Chondrocyte (in vitro differentiated cells): ENCODE measurements around the gene WDR20. TPM values are rescaled to one million over a fixed set of nuclear protein-coding genes. Genes with fewer than 3 reads are reported as not detected.
A peak's percentile ranks its signal among the peaks of the same experiment; 100 is the strongest.

Experiments
- DNase-seq: peaks from one replicate; pipeline ENCODE4 v3.0.0; 2021; ENCODE audit warnings: mixed read lengths, low spot score
- H3K27ac Mint-ChIP-seq: one replicate; pipeline ENCODE4 v1.8.0; 2021; ENCODE audit warnings: mild to moderate bottlenecking, moderate library complexity, mixed read lengths; ENCODE audit not compliant: unreplicated experiment
- H3K27me3 Mint-ChIP-seq: 2 replicates; pipeline ENCODE4 v1.8.0; 2021; ENCODE audit warnings: low read depth, mixed read lengths
- H3K36me3 Mint-ChIP-seq: 2 replicates; pipeline ENCODE4 v1.8.0; 2021; ENCODE audit warnings: low read depth, mixed read lengths
- H3K4me1 Mint-ChIP-seq: 2 replicates; pipeline ENCODE4 v1.8.0; 2021; ENCODE audit warnings: low read depth, mild to moderate bottlenecking, mixed read lengths
- H3K4me3 Mint-ChIP-seq: one replicate; pipeline ENCODE4 v1.8.0; 2021; ENCODE audit warnings: mild to moderate bottlenecking, moderate library complexity, mixed read lengths; ENCODE audit not compliant: unreplicated experiment
- H3K9me3 Mint-ChIP-seq: 2 replicates; pipeline ENCODE4 v1.8.0; 2021; ENCODE audit warnings: low read depth, mixed read lengths
- total RNA-seq: library from RNA; stranded (reverse); gene quantifications from 3 replicates; pipeline ENCODE4 v1.2.1, GENCODE V29; 2021
- TF ChIP-seq, protein P1 (sequence below): fragments of 200-600 bp; sonication (generic); IDR thresholded peaks from 2 replicates; pipeline ENCODE4 v1.5.0; 2021; ENCODE audit warnings: antibody characterized with exemption, mild to moderate bottlenecking, moderate library complexity

The WDR20 gene
- total RNA-seq, 1 donor from 2014 or later = 23.0 TPM

DNA sequence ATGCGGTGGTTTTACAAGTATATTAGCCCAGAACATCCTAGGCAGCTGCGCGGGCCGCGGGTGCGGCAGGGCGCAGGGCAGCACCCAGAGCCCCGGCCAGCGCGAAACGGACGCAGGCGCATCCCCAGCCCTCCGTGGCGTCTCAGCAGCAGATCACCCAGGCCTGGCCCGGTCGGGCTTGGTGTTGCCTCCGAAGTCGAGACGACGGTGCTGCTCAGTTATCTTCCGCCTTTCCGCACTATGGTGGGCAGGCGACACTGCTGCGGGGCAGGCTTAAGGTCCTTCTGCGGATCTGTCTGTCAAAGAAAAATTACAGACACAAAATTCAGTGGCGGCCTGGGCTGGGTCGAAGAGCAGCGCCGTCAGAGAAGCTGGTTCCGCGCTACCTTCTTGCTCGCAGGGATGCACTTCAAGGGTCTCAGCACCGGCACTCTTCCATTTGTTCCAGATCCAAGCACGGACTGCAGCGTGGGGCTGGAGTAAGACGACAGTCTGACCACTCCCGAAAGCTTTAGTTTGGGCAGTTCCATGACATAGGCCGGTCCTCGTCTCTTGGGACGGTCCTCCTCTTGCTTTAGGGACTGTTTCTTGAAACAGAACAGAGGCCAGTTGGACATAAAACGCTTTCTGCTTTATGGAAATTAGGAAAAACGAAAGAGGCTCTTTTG is 89.5 kb downstream of the WDR20 start:
- TF ChIP-seq, protein P1, sequence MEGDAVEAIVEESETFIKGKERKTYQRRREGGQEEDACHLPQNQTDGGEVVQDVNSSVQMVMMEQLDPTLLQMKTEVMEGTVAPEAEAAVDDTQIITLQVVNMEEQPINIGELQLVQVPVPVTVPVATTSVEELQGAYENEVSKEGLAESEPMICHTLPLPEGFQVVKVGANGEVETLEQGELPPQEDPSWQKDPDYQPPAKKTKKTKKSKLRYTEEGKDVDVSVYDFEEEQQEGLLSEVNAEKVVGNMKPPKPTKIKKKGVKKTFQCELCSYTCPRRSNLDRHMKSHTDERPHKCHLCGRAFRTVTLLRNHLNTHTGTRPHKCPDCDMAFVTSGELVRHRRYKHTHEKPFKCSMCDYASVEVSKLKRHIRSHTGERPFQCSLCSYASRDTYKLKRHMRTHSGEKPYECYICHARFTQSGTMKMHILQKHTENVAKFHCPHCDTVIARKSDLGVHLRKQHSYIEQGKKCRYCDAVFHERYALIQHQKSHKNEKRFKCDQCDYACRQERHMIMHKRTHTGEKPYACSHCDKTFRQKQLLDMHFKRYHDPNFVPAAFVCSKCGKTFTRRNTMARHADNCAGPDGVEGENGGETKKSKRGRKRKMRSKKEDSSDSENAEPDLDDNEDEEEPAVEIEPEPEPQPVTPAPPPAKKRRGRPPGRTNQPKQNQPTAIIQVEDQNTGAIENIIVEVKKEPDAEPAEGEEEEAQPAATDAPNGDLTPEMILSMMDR = no peak
- Mint-ChIP-seq H3K27ac (no peak overlapping the region), H3K27me3 (no peaks in the 10 kb centered on the region), H3K4me3 (no peak overlapping the region), H3K4me1 (no peaks in the 10 kb centered on the region), H3K36me3 (peaks cover 8% of the 10 kb centered on the region), H3K9me3 (no peaks in the 10 kb centered on the region)
- DNase-seq = peak; percentile 90

DNA sequence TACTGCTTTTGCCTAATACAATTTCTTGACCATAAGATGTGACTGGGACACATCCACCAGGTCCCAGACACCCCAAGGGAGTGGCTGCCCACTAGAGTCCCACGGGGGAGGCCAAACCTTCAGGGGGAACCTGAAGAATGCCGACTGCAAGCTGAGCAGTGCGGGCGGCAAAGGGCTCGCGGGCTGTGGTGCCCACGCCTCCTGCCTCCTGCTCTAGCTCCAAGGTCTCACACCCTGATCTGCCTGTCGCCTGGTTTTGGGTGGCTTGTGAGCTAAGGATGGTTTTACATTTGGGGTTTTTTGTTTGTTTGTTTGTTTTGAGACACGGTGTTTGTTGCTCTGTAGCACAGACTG is 90.0 kb downstream of the WDR20 start:
- H3K9me3 Mint-ChIP-seq = no peaks in the 10 kb centered on the region
- TF ChIP-seq, protein P1 = no peak
- peaks cover 6% of the 10 kb centered on the region for H3K36me3 Mint-ChIP-seq
- H3K4me3 Mint-ChIP-seq = no peak overlapping the region
- no peak overlapping the region for H3K27ac Mint-ChIP-seq
- DNase-seq = peak; percentile 56
- no peaks in the 10 kb centered on the region for H3K4me1 Mint-ChIP-seq
- H3K27me3 Mint-ChIP-seq = no peaks in the 10 kb centered on the region

DNA sequence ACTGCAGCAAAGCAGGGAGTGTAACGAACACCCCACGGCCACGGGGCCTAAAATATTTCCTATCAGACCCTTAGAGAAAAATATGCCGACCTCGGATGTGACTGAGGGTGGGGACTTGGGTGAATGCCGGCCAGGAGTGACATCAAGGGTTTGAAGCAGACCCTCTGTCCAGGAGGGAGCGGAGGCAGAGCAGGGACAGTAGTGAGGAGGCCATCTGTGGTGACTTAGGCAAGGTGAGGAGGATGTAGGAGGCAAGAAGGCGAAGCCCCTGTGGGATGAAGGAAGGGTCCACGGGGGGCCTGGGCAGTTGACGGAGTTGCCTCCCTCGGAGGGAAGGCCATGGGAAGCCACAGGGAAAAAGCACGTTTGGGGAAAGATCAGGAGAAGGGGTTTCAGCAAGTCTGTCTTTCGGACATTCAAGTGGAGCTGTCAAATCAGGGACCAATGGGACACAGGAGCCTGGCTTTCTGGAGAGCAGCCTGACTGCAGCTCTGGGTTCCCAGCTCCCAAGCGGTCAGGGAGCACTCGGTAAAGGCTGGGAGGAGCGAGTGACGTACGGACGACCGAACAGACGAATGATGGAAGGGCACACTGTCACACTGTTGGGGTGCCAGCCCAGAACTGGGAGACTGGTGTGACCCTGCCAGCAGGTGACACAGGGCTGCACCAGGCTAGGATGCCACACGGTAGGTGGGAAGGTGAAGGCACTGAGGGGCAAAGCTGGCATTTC is 90.9 kb downstream of the WDR20 start:
- H3K4me3 Mint-ChIP-seq = no peak overlapping the region
- peak; percentile 62 for DNase-seq
- H3K4me1 Mint-ChIP-seq = no peaks in the 10 kb centered on the region
- H3K9me3 Mint-ChIP-seq = no peaks in the 10 kb centered on the region
- H3K27ac Mint-ChIP-seq = no peak overlapping the region
- H3K27me3 Mint-ChIP-seq = no peaks in the 10 kb centered on the region
- TF ChIP-seq, protein P1 = no peak
- peaks cover 6% of the 10 kb centered on the region for H3K36me3 Mint-ChIP-seq

DNA sequence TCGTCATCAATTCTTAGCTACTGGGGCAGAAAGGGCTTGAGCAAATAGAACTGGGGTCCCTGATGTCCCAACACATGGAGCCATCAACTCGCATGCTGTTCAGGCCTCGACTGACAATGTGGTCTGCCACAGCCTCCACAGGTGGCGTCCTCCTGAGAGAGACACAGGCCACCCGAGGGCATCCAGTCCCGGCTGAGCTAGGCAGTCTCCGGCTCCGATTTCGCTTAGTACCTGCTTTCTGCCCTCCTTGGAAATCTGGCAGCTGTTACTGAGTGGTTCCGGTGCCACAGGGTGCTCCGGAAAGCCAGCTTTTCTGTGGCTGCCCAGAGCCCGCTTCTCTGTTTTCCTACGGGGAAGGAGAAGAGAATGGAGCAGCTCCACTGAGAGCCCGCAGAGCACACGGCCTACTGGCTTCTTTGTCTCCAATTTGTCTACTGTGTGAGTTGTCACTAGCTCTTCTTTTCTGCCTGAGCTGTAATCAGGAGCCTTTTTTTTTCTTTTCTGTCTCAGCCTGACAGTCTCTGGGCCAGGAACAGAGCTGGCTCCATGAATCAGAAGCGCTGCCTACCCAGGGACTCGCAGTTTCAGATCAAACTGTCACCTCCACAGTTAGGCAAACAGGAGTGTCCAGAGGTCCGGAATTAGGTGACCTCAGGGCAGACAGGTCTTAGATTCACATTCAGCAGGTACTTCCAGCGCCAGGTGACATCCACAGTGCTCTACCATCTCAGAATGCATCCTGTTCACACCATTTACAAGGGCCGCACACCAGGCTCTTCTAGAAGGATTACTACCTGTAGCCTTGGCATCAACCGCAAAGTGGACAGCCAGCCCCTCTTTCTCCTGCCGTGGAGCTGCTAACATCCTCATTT is 92.0 kb downstream of the WDR20 start:
- TF ChIP-seq, protein P1 = no peak
- H3K27ac Mint-ChIP-seq = no peak overlapping the region
- no peaks in the 10 kb centered on the region for H3K4me1 Mint-ChIP-seq
- DNase-seq = peak; percentile 76
- H3K9me3 Mint-ChIP-seq = no peaks in the 10 kb centered on the region
- peaks cover 6% of the 10 kb centered on the region for H3K36me3 Mint-ChIP-seq
- H3K27me3 Mint-ChIP-seq = no peaks in the 10 kb centered on the region
- no peak overlapping the region for H3K4me3 Mint-ChIP-seq

DNA sequence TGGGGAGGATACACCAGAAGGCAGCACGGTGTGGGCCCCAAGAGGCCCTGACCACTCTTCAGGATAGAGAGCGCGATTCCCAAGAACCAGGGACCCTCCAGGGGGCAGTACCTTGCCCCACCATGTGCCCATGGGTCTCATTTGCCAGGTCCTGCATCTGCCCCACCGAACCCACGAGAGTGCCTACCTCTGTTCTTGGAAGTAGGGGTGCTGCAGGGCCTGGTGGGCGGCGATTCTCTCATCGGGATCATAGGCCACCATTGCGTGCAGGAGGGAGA is 92.6 kb downstream of the WDR20 start:
- Mint-ChIP-seq H3K9me3 (no peaks in the 10 kb centered on the region), H3K36me3 (peaks cover 6% of the 10 kb centered on the region), H3K4me3 (no peak overlapping the region), H3K27me3 (no peaks in the 10 kb centered on the region), H3K4me1 (no peaks in the 10 kb centered on the region), H3K27ac (no peak overlapping the region)
- TF ChIP-seq, protein P1 = peak; percentile 13
- peak; percentile 63 for DNase-seq
